Measurements from ENCODE around the gene GALNT2.

DNA sequence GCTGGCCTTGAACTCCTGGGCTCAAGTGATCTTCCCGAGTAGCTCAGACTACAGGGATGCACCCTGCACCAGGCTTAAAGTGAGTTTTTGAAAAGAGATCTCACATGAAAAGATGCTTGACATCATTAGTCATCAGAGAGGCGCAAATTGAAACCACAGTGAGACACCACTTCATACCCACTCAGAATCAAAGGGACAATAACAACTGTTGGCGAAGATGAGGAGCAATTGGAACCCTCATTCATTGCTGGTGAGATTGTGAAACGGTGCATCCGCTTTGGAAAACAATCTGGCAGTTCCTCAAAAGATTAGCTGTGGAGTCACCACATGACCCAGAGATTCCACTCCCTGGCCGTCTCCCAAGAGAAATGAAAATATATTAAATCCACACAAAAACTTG is 236.8 kb downstream of the GALNT2 start:
- TF ChIP-seq, protein P1, sequence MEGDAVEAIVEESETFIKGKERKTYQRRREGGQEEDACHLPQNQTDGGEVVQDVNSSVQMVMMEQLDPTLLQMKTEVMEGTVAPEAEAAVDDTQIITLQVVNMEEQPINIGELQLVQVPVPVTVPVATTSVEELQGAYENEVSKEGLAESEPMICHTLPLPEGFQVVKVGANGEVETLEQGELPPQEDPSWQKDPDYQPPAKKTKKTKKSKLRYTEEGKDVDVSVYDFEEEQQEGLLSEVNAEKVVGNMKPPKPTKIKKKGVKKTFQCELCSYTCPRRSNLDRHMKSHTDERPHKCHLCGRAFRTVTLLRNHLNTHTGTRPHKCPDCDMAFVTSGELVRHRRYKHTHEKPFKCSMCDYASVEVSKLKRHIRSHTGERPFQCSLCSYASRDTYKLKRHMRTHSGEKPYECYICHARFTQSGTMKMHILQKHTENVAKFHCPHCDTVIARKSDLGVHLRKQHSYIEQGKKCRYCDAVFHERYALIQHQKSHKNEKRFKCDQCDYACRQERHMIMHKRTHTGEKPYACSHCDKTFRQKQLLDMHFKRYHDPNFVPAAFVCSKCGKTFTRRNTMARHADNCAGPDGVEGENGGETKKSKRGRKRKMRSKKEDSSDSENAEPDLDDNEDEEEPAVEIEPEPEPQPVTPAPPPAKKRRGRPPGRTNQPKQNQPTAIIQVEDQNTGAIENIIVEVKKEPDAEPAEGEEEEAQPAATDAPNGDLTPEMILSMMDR (conservative IDR thresholded peaks at IDR 0.05; ENCODE audit: low read length), result no peak
- no peak for TF ChIP-seq EZH2phosphoT487 (IDR thresholded peaks at IDR 0.05; ENCODE audit: borderline replicate concordance)
